COLO668 (cell line): ENCODE data around the gene ACACA.
"Not testable (repeated sequence)": the region's sequence is repeated elsewhere in the genome, so short reads cannot be mapped to it uniquely, and the experiment has no call there.

Experiments used
- DNase-seq: peaks from one replicate; lab custom pipeline; 2025; ENCODE audit not compliant: unreplicated experiment; lab: John Stamatoyannopoulos, UW

ACACA gene

DNA sequence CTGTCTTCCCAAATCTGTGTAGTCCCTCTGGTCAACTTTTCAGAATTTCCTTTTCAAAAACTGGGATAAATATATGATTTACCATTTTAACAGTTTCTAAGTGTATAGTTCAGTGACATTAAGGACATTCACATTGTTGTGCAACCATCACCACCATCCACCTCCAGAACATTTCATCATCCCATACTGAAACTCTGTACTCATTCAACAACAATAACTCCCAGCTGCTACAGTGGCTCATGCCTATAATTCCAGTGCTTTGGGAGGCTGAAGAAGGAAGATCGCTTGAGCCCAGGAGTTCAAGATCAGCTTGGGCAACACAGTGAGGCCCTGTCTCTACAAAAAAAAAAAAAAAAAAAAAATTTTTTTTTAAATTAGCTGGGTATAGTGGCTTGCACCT, 326.9 kb downstream of the ACACA start:
- DNase-seq: no peak

- no peak for DNase-seq
Measured at GRCh38 chr17:37079065-37079708, 327.4 kb downstream of the ACACA start.

DNA sequence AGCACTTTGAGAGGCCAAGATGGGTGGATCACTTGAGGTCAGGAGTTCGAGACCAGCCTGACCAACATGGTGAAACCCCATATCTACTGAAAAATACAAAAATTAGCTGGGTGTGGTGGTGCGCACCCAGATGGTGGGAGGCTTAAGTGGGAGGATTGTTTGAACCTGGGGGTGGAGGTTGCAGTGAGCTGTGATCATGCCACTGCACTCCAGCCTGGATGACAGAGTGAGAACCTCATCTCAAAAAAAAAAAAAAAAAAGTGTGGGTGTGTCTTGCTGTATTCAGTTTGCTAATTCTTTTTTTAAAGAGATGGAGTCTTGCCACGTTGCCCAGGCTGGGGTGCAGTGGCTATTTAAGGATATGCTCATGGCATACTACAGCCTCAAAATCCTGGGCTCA, 333.2 kb downstream of the ACACA start:
- not testable (repeated sequence) for DNase-seq

- no peak for DNase-seq
Measured at GRCh38 chr17:37069087-37069486, 337.5 kb downstream of the ACACA start.

DNA sequence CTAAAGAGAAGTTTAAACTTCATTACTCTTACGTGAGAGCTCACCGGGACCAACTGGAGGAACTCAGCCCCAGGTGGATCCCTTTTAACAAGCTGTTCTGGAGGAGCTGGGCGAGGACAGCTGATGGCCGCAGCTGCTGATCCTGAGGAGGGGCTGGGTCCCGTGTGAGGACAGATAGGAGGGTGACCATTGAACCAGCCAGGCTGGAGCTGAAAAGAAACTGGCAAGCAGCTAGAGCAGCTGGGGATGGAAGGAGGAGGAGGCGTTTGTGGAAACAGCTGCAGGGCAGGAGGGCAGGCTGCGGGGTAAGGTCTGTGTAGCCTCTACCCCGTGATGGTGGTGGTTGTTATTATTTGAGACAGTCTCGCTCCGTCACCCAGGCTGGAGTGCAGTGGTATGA, 338.4 kb downstream of the ACACA start:
- no peak for DNase-seq

DNA sequence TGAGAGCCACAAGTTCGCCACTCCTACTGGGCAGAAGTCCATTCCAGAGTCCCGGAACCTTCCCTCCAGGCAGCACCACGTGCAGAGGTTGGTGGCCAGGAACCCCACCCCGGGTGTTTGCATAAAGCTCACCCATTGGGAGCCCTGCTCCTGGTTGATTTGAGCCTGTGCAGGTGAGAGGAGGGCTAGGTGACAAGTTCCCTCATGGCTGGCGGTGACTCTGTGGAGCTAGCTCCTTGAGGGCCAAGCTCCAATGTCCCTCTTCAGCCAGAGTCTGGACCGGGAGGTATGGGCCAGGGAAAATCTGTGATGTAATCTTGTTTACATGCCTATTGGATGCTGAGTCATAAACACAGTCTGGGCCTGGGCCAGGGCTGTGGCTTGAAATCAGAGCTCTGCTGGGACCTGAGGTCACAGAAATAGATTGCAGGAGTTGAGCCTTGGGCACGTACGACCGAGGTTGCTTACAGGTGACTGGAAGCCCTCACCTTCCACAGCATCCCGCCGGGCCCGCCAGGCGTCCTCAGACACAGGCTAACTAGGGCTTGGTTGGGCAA, 339.0 kb downstream of the ACACA start:
- DNase-seq: peak; percentile 9

DNA sequence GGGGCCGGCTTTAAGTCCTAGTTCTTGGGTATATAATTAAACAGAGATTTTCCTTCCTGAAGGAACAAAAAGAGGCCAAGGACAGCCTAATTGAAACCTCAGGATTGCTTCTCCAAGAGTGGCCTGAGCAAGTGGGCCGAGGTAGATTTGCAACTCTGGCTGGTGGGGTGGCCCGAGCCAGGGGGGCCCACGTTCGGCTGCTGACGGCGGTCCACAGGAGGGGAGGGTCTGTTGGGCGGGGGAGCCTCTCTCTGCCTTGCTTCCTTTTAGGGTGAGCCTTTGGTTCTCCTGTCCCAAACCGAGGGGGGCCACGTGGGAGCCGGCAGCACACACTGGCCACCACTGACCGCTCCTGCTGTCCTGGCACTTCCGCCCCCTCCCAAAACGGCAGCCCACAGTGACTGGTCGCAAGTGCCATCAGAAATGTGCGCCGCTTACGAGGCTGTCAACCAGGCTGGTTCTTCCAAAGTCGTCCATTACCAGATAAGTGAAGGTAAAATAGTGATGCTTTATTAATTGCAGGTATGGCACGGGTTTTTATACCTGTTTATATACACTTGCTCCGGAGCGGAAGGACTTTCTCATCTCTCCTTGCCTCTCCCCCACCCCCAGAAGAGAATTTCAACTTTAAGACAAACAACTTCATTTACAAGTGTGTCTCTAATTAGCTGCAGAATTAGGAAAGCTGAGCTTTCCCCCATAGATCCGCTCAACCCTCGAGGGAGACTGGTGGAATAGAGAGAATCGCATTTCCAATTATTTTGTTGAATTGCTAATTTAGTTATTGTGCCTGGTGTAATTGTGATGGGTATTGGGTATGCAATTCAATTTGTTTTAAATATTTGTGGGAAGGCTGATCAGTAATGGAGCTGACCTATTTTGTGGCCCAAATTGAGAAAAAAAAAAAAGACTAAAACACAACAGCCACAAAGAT, 340.0 kb downstream of the ACACA start:
- no peak for DNase-seq

DNA sequence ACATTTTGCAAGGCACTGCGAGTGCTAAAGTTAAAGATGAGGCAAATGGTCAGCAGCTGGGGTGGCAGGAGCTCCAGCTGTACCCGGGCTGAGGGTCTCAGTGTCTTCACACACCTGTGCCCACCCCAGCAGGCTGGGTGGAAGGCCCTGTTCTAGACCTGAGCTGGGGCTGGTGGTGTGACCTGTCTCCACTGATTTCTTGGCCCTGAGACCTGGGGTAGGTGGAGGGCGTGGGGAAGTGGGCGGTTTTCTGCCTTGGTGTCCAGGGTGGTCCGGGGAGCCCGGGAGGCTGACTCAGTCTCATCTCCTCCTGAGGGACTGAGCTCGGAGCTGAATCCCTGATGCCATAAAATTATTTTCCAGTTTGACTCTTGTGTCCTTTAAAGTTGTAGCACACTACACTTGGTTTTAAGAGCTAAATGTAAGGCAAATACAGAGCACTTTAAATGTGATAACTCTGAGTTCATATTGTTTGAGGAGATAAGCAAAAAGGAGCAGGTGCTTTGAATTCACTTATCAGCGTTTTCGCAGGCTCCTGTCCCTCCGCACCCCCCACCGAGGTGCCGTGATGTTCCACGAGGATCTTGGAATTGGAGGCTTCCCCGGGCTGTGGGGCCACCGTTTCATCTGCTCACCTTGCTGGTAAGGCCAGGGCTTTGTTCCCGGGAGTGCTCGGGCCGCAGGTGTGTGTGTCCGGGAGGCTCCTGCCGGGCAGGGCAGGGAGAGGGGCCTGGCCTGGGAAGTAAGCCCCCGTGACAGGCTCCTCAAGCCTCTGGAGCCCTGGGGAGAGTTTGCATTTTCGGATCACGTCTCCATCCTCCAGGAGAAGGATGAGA, 340.9 kb downstream of the ACACA start:
- DNase-seq: no peak

DNA sequence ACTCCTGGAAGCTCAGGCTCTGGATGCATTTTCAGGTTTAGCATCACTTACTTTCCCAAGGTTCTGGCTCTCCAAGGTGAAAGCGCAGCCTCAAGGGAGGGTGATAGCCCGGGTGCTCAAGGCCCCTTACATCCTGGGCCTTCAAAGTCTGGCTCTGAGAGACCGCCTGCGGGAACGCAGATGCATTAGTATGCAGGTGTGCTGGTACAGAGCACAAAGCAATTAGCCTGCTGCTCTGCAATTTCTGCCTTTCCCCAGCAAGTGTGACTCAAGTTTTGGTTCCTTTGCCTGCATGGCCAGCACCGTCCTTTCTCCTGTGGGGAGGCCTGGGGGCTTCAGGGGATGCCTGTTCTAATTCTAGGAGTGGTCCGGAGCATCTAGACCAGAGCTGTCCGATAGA, 341.7 kb downstream of the ACACA start:
- no peak for DNase-seq

DNA sequence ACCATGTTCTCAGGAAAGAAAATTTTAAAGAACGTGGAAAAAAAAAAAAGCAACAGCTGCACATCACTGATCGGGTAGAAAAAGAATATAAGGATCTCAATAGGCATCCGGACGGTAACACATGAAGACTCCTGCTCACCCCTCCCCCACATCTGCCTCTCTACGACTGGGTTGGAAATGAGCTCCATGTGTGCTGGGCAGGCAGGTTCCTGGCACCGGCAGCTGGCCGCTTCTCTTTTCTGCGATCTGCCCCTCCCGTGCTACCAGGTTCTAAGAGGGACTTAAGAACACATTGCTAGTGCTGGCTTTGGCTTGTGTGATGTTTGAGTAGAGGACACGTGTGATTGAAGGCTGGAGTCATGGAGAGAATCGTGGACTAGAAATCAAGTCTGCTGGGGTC, 342.4 kb downstream of the ACACA start:
- no peak for DNase-seq

DNA sequence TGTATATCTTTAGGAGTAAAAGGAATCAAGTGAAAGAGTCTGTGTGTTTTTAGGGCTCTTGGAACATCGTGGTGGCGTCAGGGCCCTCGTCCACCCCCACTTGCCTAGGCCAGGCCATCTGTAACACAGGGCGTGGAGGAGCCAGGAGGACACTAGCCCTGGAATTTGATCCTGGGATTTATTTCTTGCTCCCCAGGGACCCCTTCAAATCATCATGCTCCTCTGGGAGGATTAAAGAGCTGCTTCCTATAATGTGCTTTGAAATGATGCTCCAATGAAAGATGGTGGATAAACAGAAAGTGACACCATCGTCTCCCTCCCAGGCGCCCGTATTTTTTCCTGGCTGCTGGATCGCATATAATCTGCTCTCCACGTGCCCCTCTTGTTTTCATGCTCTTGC, 344.6 kb downstream of the ACACA start:
- DNase-seq: no peak

DNA sequence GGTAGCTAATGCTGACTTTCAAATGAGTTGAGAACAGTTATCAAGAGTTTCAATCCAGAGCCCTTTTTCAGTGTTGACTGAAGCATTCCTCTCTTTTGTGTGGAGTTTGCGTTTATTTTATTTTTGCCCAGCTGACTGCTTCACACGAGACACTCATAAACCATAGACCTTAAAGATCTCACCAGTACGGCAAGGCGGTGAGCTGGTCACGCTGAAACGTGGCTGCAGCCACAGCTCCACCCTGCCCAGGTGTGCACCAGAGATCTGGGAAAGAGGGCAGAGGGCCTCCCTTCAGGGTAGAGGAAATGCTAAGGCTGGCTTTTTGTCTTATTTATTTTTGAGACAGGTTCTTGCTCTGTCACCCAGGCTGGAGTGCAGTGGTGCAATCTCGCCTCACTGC, 345.7 kb downstream of the ACACA start:
- no peak for DNase-seq

DNA sequence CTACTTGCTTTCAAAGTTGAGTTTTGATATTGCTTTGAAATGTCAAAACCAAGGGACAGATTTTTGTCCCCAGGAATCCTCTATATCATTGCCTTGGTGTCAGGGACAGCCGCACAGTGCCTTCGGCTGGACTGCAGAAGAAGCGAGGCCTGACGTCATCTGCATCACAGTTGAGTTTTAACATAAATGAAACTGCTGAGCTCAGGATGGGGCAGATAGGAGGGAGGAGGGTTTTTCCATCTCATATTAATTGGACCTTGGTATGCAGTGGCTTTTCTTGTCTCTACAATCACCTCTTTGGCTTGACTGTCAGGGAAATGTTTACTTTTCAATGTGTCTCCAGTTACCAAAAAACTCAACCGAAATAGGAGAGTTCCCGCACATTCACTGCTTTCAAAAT, 346.5 kb downstream of the ACACA start:
- no peak for DNase-seq

- no peak for DNase-seq
Measured at GRCh38 chr17:37059493-37059892, 347.1 kb downstream of the ACACA start.

DNA sequence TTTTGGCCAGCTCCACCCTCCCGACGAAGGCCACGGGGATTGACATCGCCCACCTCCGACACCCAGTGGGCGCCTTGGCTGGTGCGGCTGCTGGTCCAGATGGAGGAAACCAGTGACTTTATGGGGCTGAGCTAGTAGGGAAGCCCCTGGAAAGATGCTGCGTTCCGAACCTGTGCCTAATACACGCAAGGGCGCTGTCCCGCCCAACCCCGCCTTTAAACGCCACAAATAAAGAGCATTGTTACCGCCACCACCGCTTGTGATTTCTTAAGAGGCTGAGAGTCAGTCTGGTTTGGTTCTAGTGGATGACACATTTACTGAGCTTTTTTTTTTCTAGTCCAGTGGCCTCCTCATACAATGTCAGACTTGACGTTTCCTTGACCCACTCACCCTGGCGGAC, 350.0 kb downstream of the ACACA start:
- no peak for DNase-seq

GRCh38 chr17:37054894-37055293, 351.7 kb downstream of the ACACA start:
- DNase-seq: no peak

- DNase-seq: no peak
Measured at GRCh38 chr17:37052450-37052849, 354.2 kb downstream of the ACACA start.

GRCh38 chr17:37051833-37052232, 354.8 kb downstream of the ACACA start:
- DNase-seq: no peak

DNA sequence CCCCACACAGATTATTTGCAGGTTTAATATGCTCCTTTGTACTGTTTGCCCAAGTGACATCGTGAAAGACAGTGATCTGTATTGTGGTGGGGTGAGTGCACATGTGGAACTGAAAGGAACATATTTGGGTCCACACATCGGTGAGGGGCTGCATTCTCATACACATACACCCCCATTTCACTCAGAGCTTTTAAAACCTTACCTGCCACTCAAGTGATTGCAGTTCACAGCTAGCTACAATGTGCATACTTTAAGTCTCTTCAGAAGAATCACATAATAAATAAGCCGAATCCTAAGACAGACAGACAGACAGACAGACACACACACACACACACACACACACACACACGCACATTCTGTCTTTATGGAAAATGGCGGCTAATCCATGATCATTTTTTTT, 355.3 kb downstream of the ACACA start:
- no peak for DNase-seq

DNA sequence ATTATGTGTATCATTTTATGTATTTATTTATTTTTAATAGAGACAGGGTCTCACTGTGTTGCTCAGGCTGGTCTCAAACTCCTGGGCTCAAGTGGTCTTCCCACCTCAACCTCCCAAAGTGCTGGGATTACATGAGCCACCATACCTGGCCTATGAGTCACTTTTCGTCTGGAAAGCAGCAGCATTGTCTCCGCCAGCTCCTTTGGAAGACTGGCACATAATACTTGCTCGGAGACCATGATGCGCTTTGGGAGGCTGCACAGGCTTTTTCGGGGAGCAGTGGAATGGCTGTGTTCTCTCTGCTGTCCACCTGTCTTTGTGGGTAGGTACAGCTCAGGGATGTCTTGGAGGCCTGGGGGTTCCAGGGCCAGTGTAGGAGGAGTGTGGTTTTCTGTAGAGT, 355.7 kb downstream of the ACACA start:
- DNase-seq: no peak

GRCh38 chr17:37048811-37049210, 357.8 kb downstream of the ACACA start:
- DNase-seq: no peak
